Heart left ventricle (tissue), 16 donors: ENCODE data around the gene DSE. TPM values are rescaled to one million over a fixed set of nuclear protein-coding genes. Genes with fewer than 3 reads are reported as not detected.

ENCODE experiments used
- ATAC-seq, 4 donors: fragments of 200-7000 bp; cut with Tn5 transposase; one replicate each; pipeline ENCODE4 v1.9.1; 2020 to 2022; ENCODE audit warnings: moderate library complexity in 4 of 4, mild to moderate bottlenecking in 3 of 4, moderate number of reproducible peaks in 1 of 4
- DNase-seq, 5 donors: peaks; one replicate each; pipeline ENCODE4 v3.0.0-alpha.2; 2020
- H3K27ac ChIP-seq, 12 donors: fragments of 200-600 bp; sonication (generic) in 4 of 12; one replicate each; pipeline versions ENCODE4 v1.5.0 to v1.8.0; 2016 to 2022; ENCODE audit warnings: mild to moderate bottlenecking in 2 of 12
- H3K27me3 ChIP-seq, 9 donors: fragments of 200-600 bp; sonication (generic) in 2 of 9; one replicate each; pipeline versions ENCODE4 v1.5.1 to v1.8.0; 2016 to 2022; ENCODE audit warnings: mild to moderate bottlenecking in 3 of 9
- H3K36me3 ChIP-seq, 9 donors: fragments of 200-600 bp; sonication (generic) in 2 of 9; one replicate each; pipeline versions ENCODE4 v1.5.0 to v1.8.0; 2018 to 2022; ENCODE audit warnings: mild to moderate bottlenecking in 2 of 9
- H3K4me1 ChIP-seq, 12 donors: fragments of 200-600 bp; sonication (generic) in 4 of 12; one replicate each; pipeline versions ENCODE4 v1.5.0 to v1.8.0; 2016 to 2022; ENCODE audit warnings: mild to moderate bottlenecking in 3 of 12
- H3K4me3 ChIP-seq, 12 donors: fragments of 200-600 bp; sonication (generic) in 4 of 12; one replicate each; pipeline versions ENCODE4 v1.5.0 to v1.8.0; 2017 to 2022; ENCODE audit warnings: mild to moderate bottlenecking in 9 of 12, moderate library complexity in 4 of 12
- H3K9me3 ChIP-seq, 12 donors: fragments of 200-600 bp; sonication (generic) in 4 of 12; one replicate each; pipeline versions ENCODE4 v1.5.0 to v1.8.0; 2016 to 2022; ENCODE audit warnings: mild to moderate bottlenecking in 1 of 12
- POLR2A ChIP-seq, 2 donors: fragments of 450-650 bp; IDR thresholded peaks; one replicate each; pipeline ENCODE4 v1.6.1; 2017; ENCODE audit warnings: antibody characterized with exemption in 2 of 2, mild to moderate bottlenecking in 2 of 2, moderate library complexity in 2 of 2
- WGBS, 4 donors: extraction: QIAGEN DNeasy Blood & Tissue Kit in 2 of 4; methylation state at CpG; one replicate each; pipeline versions ENCODE4 v1.1.5 to v1.1.7; 2013 to 2018; 5-methylcytosine and 5-hydroxymethylcytosine counted together
- intact Hi-C, 10 donors: fragments of 100-400 bp; cut with DNase I; formaldehyde crosslinking; loops; one replicate each; pipeline versions ENCODE4 v1.11.1 to v1.14.2; 2022
- polyA plus RNA-seq, 2 donors: library from polyadenylated mRNA; stranded (reverse); fragments of 200-250 nt; gene quantifications; one replicate each; pipeline ENCODE4 v1.2.3, GENCODE V29; 2013
- total RNA-seq, 9 donors: library from RNA; depleted of rRNA in 2 of 9; stranded (reverse); fragments of >200 nt in 2 of 9; fragmentation: NEBNext Ultra II Directional in 3 of 9; extraction: Animal tissue kit (Norgen Biotek cat#: 25700) in 3 of 9; gene quantifications; one replicate each; pipeline versions ENCODE4 v1.1.0 to v1.2.4, GENCODE V29; 2016 to 2023
- TF ChIP-seq, protein P1 (sequence below), 12 donors: fragments of 200-600 bp; sonication (generic) in 4 of 12; IDR thresholded peaks; one replicate each; pipeline versions ENCODE4 v1.5.0 to v1.8.0; 2018 to 2022; ENCODE audit warnings: antibody characterized with exemption in 12 of 12, mild to moderate bottlenecking in 5 of 12
- donor health status: ischemic (EF 13 %, LVEDD 7.1; RV severe dilation, severe dysfunction).
- donor health status: healthy with polysubstance abuse.
- donor health status: DM: no; HTN: yes; CAD: no.
- donor health status: DM: no; HTN: no; CAD: no.
- donor health status: ischemic (EF 25% LVEDD 6.9; RV normal size, moderate dysfunction).
- donor health status: ischemic (EF 25% LVEDD 5.7; RV mildly dilated, moderate dysfunction).
- donor health status: healthy.
- donor health status: DM: yes; HTN: yes; CAD: no.
- donor health status: ischemic (EF 35%, LVEDD 5.7; RV mildly dilated, moderate dysfunction).
- donor health status: nonischemic (EF 11% LVEDD 7.7; RV severe dilation, severe dysfunction).
- donor health status: DM: yes; HTN: yes; CAD: no.
- donor health status: PGD.
- donor health status: ischemic (EF 29% LVEDD 5.4; RV normal size, mild dysfunction).
- donor health status: nonischemic (EF 23%, LVEDD 6.1; RV moderate dilation, normal function).

Gene DSE
- total and polyA plus RNA-seq, 11 donors: 3.2 to 37.3 (median 11.1) TPM

DNA sequence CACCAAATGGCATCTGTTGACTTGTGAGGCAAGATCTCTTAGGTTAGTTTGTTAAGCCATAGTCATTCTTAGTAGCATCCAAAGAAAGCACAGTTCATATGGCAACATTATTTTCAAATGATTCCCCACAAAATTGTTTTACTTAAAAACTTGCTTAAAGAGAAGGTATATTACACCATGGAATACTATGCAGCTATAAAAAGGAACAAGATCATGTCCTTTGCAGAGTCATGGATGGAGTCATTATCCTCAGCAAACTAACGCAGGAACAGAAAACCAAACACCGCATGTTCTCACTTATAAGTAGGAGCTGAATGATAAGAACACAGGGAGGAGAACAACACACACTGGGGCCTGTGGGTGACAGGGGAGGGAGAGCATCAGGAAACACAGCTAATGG is 10.9 kb upstream of the DSE start:
- Histone ChIP-seq H3K4me1 (peaks cover 0 to 30% (median 0%) of the 10 kb centered on the region in 12 donors), H3K27ac (no peak overlapping the region), H3K27me3 (no peaks in the 10 kb centered on the region), H3K4me3 (no peak overlapping the region), H3K9me3 (no peaks in the 10 kb centered on the region), H3K36me3 (no peaks in the 10 kb centered on the region)
- intact Hi-C loops: loop anchor here in 1 of 10 donors (5.0 kb wide), 1 partner anchor 72 kb away; no protein-coding TSS in a partner anchor
- no peak for DNase-seq
- WGBS, 4 donors: 94 to 96% (median 96%) methylated on average over 2 of the region's 2 CpGs
- ATAC-seq: no peak
- TF ChIP-seq POLR2A (IDR thresholded peaks at IDR 0.05): no peak
- TF ChIP-seq, protein P1, sequence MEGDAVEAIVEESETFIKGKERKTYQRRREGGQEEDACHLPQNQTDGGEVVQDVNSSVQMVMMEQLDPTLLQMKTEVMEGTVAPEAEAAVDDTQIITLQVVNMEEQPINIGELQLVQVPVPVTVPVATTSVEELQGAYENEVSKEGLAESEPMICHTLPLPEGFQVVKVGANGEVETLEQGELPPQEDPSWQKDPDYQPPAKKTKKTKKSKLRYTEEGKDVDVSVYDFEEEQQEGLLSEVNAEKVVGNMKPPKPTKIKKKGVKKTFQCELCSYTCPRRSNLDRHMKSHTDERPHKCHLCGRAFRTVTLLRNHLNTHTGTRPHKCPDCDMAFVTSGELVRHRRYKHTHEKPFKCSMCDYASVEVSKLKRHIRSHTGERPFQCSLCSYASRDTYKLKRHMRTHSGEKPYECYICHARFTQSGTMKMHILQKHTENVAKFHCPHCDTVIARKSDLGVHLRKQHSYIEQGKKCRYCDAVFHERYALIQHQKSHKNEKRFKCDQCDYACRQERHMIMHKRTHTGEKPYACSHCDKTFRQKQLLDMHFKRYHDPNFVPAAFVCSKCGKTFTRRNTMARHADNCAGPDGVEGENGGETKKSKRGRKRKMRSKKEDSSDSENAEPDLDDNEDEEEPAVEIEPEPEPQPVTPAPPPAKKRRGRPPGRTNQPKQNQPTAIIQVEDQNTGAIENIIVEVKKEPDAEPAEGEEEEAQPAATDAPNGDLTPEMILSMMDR (IDR thresholded peaks at IDR 0.05): no peak

DNA sequence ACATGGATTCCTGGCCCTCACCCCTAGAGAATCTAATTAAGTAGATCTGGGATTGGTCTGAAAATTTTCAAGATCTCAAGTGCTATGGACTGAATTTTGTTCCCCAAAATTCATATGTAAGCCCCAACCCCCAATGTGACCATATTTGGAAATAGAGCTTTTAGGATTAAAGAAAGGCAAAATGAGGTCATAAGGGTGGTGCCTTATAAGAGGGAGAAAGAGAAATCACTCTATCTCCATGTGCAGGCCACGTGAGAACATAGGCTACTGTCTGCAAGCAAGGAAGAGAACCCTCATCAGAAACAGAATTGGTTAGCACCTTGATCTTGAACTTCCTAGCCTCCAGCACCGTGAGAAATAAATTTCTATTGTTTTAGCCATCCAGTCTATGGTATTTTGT is 8.5 kb upstream of the DSE start:
- intact Hi-C loops: loop anchor here in 1 of 10 donors (5.0 kb wide), 1 partner anchor 70 kb away; no protein-coding TSS in a partner anchor

DNA sequence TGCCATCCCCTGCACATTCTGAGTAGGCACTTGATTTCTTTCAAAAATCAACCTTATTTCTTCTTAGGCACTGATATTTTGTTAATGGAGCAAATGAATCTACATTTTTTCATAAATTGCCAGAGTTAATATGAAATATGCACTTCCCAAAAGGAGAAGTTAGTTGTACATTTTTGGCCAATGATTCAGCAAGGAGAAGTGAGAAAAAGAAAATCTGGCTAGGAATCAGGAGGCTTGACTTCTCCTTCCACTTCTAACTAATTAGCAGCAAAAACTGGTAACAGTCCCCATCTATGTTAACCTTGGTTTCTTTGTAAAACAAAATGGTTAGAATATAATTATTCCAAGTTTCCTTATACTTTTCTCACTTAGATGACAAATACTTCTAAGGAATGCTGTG is 7.0 kb upstream of the DSE start:
- H3K36me3 ChIP-seq: no peaks in the 10 kb centered on the region
- DNase-seq (no peak), ATAC-seq (no peak)
- H3K9me3 ChIP-seq: no peaks in the 10 kb centered on the region
- TF ChIP-seq POLR2A (IDR thresholded peaks at IDR 0.05): no peak
- TF ChIP-seq, protein P1 (IDR thresholded peaks at IDR 0.05): no peak
- no peaks in the 10 kb centered on the region for H3K27me3 ChIP-seq
- H3K4me3 ChIP-seq: no peak overlapping the region
- H3K4me1 ChIP-seq: peaks cover 0 to 48% (median 0%) of the 10 kb centered on the region in 12 donors
- intact Hi-C loops: loop anchor here in 1 of 10 donors (5.0 kb wide), 1 partner anchor 69 kb away; no protein-coding TSS in a partner anchor
- H3K27ac ChIP-seq: peak overlapping the region in 1 of 12 donors; percentile 68

More for the DNA sequence above, 8.5 kb upstream of the DSE start:
- H3K27ac ChIP-seq: peak overlapping the region in 1 of 12 donors; percentile 68
- H3K4me1 ChIP-seq: peaks cover 0 to 40% (median 0%) of the 10 kb centered on the region in 12 donors
- H3K36me3 ChIP-seq: no peaks in the 10 kb centered on the region
- H3K9me3 ChIP-seq: no peaks in the 10 kb centered on the region
- 33 to 72% (median 51%) methylated on average over 2 of the region's 2 CpGs for WGBS, 4 donors
- H3K27me3 ChIP-seq: no peaks in the 10 kb centered on the region
- TF ChIP-seq, protein P1 (IDR thresholded peaks at IDR 0.05): no peak
- TF ChIP-seq POLR2A (IDR thresholded peaks at IDR 0.05): no peak
- H3K4me3 ChIP-seq: no peak overlapping the region
- DNase-seq (no peak), ATAC-seq (no peak)

GRCh38 chr6:116364321-116364720 is 6.4 kb upstream of the DSE start:
- Histone ChIP-seq H3K27me3 (no peaks in the 10 kb centered on the region), H3K4me1 (peaks cover 0 to 54% (median 0%) of the 10 kb centered on the region in 12 donors), H3K4me3 (no peak overlapping the region), H3K27ac (peak overlapping the region in 1 of 12 donors; percentile 68), H3K36me3 (no peaks in the 10 kb centered on the region), H3K9me3 (no peaks in the 10 kb centered on the region)
- no peak for DNase-seq
- TF ChIP-seq, protein P1 (IDR thresholded peaks at IDR 0.05): no peak
- no peak for TF ChIP-seq POLR2A (IDR thresholded peaks at IDR 0.05)
- intact Hi-C loops: loop anchor here in 1 of 10 donors (5.0 kb wide), 1 partner anchor 68 kb away; no protein-coding TSS in a partner anchor
- 73 to 81% (median 78%) methylated on average over 2 of the region's 2 CpGs for WGBS, 4 donors
- peak in 1 of 4 donors; percentile 39 for ATAC-seq
